ENCODE data around the gene RAP1B.

GRCh38 chr12:68622250-68622649 lies 11.6 kb downstream of the RAP1B start:
- no peak for TF ChIP-seq CTCF (IDR thresholded peaks at IDR 0.05)
- no peak for TF ChIP-seq EP300 (IDR thresholded peaks at IDR 0.05)
- no peak for TF ChIP-seq POLR2A (IDR thresholded peaks at IDR 0.05; ENCODE audit: low read depth)
- TF ChIP-seq POLR2AphosphoS5 (IDR thresholded peaks at IDR 0.05): no peak

Data from esophagus muscularis mucosa (tissue), 4 donors.